ENCODE results near the gene MAP6. TPM values are rescaled to one million over a fixed set of nuclear protein-coding genes. Genes with fewer than 3 reads are reported as not detected.

Gene MAP6
- total and polyA plus RNA-seq, 2 experiments from 2014 or later, result 0.31 to 1.2 TPM

DNA sequence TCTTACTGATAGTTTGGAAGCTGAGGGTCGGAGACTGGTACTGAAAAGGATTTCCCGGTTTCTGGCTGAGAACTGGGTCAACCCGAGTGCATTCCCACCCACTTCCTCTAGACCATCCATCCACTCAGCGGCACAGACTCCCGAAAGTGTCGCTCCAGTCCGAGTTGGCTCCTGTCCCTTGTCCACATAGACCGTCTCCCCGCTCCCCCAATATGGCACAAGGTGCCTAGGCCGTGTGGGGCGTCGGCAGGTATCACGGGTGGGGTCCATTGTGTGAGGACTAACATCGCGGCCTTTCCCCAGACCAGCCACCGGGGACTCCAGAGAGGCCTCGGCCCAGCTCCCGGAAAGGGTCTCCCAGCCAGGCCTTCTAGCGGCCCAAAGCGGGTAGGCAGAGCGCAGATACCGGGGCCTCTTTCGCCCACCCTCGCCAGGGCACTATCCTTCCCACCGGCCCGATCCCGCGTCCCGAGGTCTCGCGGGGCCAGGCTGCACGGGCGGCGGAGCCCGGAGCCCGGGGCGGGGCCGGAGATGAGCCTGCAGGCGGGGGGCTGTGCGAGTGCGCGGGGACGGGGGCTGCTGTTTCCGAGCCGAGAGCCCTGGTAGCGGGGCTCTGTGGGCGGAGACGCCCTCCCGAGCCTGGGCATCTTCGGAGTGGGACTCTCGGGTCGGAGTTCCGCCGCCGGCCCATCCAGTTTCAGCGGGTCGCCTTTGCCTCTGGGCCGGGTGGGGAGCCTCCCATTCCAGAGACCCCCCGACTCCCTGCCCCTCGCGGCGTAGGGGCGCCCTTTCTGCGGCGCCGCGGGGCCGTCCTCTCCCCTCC, 85.7 kb downstream of the MAP6 start:
- peak overlapping the region; percentile 95 for H2AFZ ChIP-seq

More for the DNA sequence above, 85.7 kb downstream of the MAP6 start:
- DNase-seq (ENCODE audit: low spot score), result peak; percentile 89
- Histone ChIP-seq H4K20me1 (replicated peaks; ENCODE audit: insufficient read depth) (no peaks in the 10 kb centered on the region), H3K4me3 (peak overlapping the region; percentile 92), H3K27me3 (ENCODE audit: insufficient read depth) (no peaks in the 10 kb centered on the region), H3K9me2 (ENCODE audit: insufficient read depth) (peaks cover 7% of the 10 kb centered on the region; the same call in 1 of the 2 replicates), H3K4me2 (peak overlapping the region; percentile 90), H3K4me1 (ENCODE audit: insufficient read depth) (peaks cover 16% of the 10 kb centered on the region), H3K79me2 (replicated peaks; ENCODE audit: insufficient read depth) (no peaks in the 10 kb centered on the region), H3K27ac (ENCODE audit: low read depth) (peak overlapping the region; percentile 83; the same call in 1 of the 2 replicates), H3K36me3 (ENCODE audit: insufficient read depth) (no peaks in the 10 kb centered on the region), H3F3A (replicated peaks; ENCODE audit: low read depth) (peaks cover 7% of the 10 kb centered on the region; the same call in 1 of the 2 replicates)
- peak overlapping the region; percentile 88; the same call in 1 of the 2 replicates for H3K27ac Mint-ChIP-seq
- peaks cover 21% of the 10 kb centered on the region for H3K27me3 Mint-ChIP-seq (ENCODE audit: insufficient read depth, low read depth, poor library complexity)
- H3K4me3 Mint-ChIP-seq, result peak overlapping the region; percentile 85
- peak; percentile 58 for TF ChIP-seq POLR2AphosphoS5 (IDR thresholded peaks at IDR 0.05; ENCODE audit: low read depth)
- no peak for TF ChIP-seq CREB1 (CRISPR knock-in tag; IDR thresholded peaks at IDR 0.05; ENCODE audit: low read depth)
- TF ChIP-seq JUNB (IDR thresholded peaks at IDR 0.05; ENCODE audit: unreplicated experiment), result no peak
- no peak for TF ChIP-seq ZNF114 (CRISPR knock-in tag; IDR thresholded peaks at IDR 0.05)
- TF ChIP-seq, protein P1, sequence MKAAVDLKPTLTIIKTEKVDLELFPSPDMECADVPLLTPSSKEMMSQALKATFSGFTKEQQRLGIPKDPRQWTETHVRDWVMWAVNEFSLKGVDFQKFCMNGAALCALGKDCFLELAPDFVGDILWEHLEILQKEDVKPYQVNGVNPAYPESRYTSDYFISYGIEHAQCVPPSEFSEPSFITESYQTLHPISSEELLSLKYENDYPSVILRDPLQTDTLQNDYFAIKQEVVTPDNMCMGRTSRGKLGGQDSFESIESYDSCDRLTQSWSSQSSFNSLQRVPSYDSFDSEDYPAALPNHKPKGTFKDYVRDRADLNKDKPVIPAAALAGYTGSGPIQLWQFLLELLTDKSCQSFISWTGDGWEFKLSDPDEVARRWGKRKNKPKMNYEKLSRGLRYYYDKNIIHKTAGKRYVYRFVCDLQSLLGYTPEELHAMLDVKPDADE (IDR thresholded peaks at IDR 0.05), result no peak
- TF ChIP-seq ZNF331 (CRISPR knock-in tag; IDR thresholded peaks at IDR 0.05; ENCODE audit: low read depth), result no peak
- TF ChIP-seq NANOG (IDR thresholded peaks at IDR 0.05; ENCODE audit: borderline replicate concordance), result no peak
- no peak for TF ChIP-seq STAT1 (IDR thresholded peaks at IDR 0.05; ENCODE audit: unreplicated experiment)
- TF ChIP-seq, protein P2, sequence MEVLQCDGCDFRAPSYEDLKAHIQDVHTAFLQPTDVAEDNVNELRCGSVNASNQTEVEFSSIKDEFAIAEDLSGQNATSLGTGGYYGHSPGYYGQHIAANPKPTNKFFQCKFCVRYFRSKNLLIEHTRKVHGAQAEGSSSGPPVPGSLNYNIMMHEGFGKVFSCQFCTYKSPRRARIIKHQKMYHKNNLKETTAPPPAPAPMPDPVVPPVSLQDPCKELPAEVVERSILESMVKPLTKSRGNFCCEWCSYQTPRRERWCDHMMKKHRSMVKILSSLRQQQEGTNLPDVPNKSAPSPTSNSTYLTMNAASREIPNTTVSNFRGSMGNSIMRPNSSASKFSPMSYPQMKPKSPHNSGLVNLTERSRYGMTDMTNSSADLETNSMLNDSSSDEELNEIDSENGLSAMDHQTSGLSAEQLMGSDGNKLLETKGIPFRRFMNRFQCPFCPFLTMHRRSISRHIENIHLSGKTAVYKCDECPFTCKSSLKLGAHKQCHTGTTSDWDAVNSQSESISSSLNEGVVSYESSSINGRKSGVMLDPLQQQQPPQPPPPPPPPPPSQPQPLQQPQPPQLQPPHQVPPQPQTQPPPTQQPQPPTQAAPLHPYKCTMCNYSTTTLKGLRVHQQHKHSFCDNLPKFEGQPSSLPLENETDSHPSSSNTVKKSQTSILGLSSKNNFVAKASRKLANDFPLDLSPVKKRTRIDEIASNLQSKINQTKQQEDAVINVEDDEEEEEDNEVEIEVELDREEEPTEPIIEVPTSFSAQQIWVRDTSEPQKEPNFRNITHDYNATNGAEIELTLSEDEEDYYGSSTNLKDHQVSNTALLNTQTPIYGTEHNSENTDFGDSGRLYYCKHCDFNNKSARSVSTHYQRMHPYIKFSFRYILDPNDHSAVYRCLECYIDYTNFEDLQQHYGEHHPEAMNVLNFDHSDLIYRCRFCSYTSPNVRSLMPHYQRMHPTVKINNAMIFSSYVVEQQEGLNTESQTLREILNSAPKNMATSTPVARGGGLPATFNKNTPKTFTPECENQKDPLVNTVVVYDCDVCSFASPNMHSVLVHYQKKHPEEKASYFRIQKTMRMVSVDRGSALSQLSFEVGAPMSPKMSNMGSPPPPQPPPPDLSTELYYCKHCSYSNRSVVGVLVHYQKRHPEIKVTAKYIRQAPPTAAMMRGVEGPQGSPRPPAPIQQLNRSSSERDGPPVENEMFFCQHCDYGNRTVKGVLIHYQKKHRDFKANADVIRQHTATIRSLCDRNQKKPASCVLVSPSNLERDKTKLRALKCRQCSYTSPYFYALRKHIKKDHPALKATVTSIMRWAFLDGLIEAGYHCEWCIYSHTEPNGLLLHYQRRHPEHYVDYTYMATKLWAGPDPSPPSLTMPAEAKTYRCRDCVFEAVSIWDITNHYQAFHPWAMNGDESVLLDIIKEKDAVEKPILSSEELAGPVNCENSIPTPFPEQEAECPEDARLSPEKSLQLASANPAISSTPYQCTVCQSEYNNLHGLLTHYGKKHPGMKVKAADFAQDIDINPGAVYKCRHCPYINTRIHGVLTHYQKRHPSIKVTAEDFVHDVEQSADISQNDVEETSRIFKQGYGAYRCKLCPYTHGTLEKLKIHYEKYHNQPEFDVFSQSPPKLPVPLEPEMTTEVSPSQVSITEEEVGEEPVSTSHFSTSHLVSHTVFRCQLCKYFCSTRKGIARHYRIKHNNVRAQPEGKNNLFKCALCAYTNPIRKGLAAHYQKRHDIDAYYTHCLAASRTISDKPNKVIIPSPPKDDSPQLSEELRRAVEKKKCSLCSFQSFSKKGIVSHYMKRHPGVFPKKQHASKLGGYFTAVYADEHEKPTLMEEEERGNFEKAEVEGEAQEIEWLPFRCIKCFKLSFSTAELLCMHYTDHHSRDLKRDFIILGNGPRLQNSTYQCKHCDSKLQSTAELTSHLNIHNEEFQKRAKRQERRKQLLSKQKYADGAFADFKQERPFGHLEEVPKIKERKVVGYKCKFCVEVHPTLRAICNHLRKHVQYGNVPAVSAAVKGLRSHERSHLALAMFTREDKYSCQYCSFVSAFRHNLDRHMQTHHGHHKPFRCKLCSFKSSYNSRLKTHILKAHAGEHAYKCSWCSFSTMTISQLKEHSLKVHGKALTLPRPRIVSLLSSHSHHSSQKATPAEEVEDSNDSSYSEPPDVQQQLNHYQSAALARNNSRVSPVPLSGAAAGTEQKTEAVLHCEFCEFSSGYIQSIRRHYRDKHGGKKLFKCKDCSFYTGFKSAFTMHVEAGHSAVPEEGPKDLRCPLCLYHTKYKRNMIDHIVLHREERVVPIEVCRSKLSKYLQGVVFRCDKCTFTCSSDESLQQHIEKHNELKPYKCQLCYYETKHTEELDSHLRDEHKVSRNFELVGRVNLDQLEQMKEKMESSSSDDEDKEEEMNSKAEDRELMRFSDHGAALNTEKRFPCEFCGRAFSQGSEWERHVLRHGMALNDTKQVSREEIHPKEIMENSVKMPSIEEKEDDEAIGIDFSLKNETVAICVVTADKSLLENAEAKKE (CRISPR knock-in tag; IDR thresholded peaks at IDR 0.05), result no peak
- TF ChIP-seq, protein P3, sequence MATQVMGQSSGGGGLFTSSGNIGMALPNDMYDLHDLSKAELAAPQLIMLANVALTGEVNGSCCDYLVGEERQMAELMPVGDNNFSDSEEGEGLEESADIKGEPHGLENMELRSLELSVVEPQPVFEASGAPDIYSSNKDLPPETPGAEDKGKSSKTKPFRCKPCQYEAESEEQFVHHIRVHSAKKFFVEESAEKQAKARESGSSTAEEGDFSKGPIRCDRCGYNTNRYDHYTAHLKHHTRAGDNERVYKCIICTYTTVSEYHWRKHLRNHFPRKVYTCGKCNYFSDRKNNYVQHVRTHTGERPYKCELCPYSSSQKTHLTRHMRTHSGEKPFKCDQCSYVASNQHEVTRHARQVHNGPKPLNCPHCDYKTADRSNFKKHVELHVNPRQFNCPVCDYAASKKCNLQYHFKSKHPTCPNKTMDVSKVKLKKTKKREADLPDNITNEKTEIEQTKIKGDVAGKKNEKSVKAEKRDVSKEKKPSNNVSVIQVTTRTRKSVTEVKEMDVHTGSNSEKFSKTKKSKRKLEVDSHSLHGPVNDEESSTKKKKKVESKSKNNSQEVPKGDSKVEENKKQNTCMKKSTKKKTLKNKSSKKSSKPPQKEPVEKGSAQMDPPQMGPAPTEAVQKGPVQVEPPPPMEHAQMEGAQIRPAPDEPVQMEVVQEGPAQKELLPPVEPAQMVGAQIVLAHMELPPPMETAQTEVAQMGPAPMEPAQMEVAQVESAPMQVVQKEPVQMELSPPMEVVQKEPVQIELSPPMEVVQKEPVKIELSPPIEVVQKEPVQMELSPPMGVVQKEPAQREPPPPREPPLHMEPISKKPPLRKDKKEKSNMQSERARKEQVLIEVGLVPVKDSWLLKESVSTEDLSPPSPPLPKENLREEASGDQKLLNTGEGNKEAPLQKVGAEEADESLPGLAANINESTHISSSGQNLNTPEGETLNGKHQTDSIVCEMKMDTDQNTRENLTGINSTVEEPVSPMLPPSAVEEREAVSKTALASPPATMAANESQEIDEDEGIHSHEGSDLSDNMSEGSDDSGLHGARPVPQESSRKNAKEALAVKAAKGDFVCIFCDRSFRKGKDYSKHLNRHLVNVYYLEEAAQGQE (IDR thresholded peaks at IDR 0.05; ENCODE audit: unreplicated experiment), result no peak
- TF ChIP-seq EZH2 (IDR thresholded peaks at IDR 0.05; ENCODE audit: low read depth, unreplicated experiment), result no peak
- TF ChIP-seq CTCF (conservative IDR thresholded peaks at IDR 0.05; ENCODE audit: low read depth in 2 of 2), result peak; percentile 7 to 35; a peak in 2 of 4 replicates
- no peak for TF ChIP-seq EZH2phosphoT487 (IDR thresholded peaks at IDR 0.05; ENCODE audit: unreplicated experiment)
- H3K36me3 Mint-ChIP-seq (ENCODE audit: low read depth), result no peaks in the 10 kb centered on the region; the same call in 2 of the 3 replicates
- no peaks in the 10 kb centered on the region; the same call in 2 of the 3 replicates for H3K9me3 Mint-ChIP-seq
- H3K4me1 Mint-ChIP-seq, result peaks cover 21% of the 10 kb centered on the region
- peak; percentile 85 for ATAC-seq
